ENCODE measurements around the gene EPB41.

The EPB41 gene

GRCh38 chr1:29017975-29018712 lies 103.8 kb downstream of the EPB41 start:
- Histone ChIP-seq H3K36me3 (peaks cover 72% of the 10 kb centered on the region), H3K4me1 (ENCODE audit: control insufficient read depth in 1 of 2, insufficient read depth in 1 of 2, low read depth in 1 of 2, low read length in 1 of 2) (no peaks in the 10 kb centered on the region), H3K27ac (no peak overlapping the region), H3K4me3 (ENCODE audit: low read depth in 1 of 2, low read length in 1 of 2) (no peak overlapping the region), H3K27me3 (no peaks in the 10 kb centered on the region), H3K9me3 (no peaks in the 10 kb centered on the region)
- TF ChIP-seq CTCF (IDR thresholded peaks at IDR 0.05), result no peak

GRCh38 chr1:29022620-29023019 lies 108.3 kb downstream of the EPB41 start:
- H3K9me3 ChIP-seq, result no peaks in the 10 kb centered on the region
- H3K36me3 ChIP-seq, result peaks cover 63% of the 10 kb centered on the region
- TF ChIP-seq CTCF (IDR thresholded peaks at IDR 0.05), result no peak
- H3K27me3 ChIP-seq, result no peaks in the 10 kb centered on the region
- no peaks in the 10 kb centered on the region for H3K4me1 ChIP-seq (ENCODE audit: control insufficient read depth in 1 of 2, insufficient read depth in 1 of 2, low read depth in 1 of 2, low read length in 1 of 2)
- H3K4me3 ChIP-seq (ENCODE audit: low read depth in 1 of 2, low read length in 1 of 2), result no peak overlapping the region
- H3K27ac ChIP-seq, result no peak overlapping the region

- Histone ChIP-seq H3K4me1 (ENCODE audit: control insufficient read depth in 1 of 2, insufficient read depth in 1 of 2, low read depth in 1 of 2, low read length in 1 of 2) (no peaks in the 10 kb centered on the region), H3K27me3 (no peaks in the 10 kb centered on the region), H3K4me3 (ENCODE audit: low read depth in 1 of 2, low read length in 1 of 2) (no peak overlapping the region), H3K9me3 (no peaks in the 10 kb centered on the region), H3K36me3 (peaks cover 71% of the 10 kb centered on the region), H3K27ac (no peak overlapping the region)
- TF ChIP-seq CTCF (IDR thresholded peaks at IDR 0.05), result no peak
These were observed 115.3 kb downstream of the EPB41 start for GRCh38 chr1:29029667-29030066.

GRCh38 chr1:29032841-29033240 lies 118.5 kb downstream of the EPB41 start:
- Histone ChIP-seq H3K4me3 (ENCODE audit: low read depth in 1 of 2, low read length in 1 of 2) (no peak overlapping the region), H3K9me3 (no peaks in the 10 kb centered on the region), H3K4me1 (ENCODE audit: control insufficient read depth in 1 of 2, insufficient read depth in 1 of 2, low read depth in 1 of 2, low read length in 1 of 2) (no peaks in the 10 kb centered on the region), H3K27ac (no peak overlapping the region), H3K27me3 (no peaks in the 10 kb centered on the region), H3K36me3 (peaks cover 82% of the 10 kb centered on the region)
- no peak for TF ChIP-seq CTCF (IDR thresholded peaks at IDR 0.05)

- Histone ChIP-seq H3K4me3 (ENCODE audit: low read depth in 1 of 2, low read length in 1 of 2) (no peak overlapping the region), H3K27me3 (no peaks in the 10 kb centered on the region), H3K4me1 (ENCODE audit: control insufficient read depth in 1 of 2, insufficient read depth in 1 of 2, low read depth in 1 of 2, low read length in 1 of 2) (no peaks in the 10 kb centered on the region), H3K27ac (no peak overlapping the region), H3K36me3 (peaks cover 84% of the 10 kb centered on the region), H3K9me3 (no peaks in the 10 kb centered on the region)
- no peak for TF ChIP-seq CTCF (IDR thresholded peaks at IDR 0.05)
These were observed 119.6 kb downstream of the EPB41 start for GRCh38 chr1:29033829-29034466.

Data from neutrophil (primary cell).